Daoy (cell line): ENCODE results near the gene SP110. TPM values are rescaled to one million over a fixed set of nuclear protein-coding genes. Genes with fewer than 3 reads are reported as not detected.
A peak's percentile ranks its signal among the peaks of the same experiment; 100 is the strongest.

Experiments
- DNase-seq: peaks from one replicate; pipeline ENCODE4 v3.0.0-alpha.2; 2015; ENCODE audit warnings: low read depth
- total RNA-seq: library from RNA; depleted of rRNA; stranded (reverse); fragments of >200 nt; shearing (Covaris generic); gene quantifications from 2 replicates; pipeline ENCODE4 v1.2.3, GENCODE V29; 2014

Gene SP110
- total RNA-seq, 1 experiment from 2014 or later: 11.5 TPM

DNA sequence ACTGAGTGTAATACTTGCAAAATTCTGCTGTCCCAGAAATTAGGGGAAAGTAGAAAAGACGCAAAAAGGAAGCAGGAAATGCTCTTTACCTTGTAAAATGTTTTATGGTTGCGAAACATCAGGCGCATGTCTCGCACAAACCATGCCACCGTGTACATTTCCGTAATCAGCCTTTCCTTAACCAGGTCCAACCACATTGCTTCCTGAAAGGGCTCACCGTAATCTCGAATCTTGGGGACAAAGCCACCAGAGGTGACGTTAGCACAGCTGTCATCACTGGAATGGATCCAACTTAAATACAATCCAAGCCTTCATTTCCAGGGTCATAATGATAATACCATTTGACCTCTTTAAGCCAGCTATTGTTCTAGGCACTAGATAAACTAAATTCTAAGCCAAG lies 49.3 kb downstream of the SP110 start:
- no peak for DNase-seq

GRCh38 chr2:230166557-230167170 lies 53.1 kb downstream of the SP110 start:
- no peak for DNase-seq

- no peak for DNase-seq
These were observed 55.6 kb downstream of the SP110 start for GRCh38 chr2:230164139-230164538.

DNA sequence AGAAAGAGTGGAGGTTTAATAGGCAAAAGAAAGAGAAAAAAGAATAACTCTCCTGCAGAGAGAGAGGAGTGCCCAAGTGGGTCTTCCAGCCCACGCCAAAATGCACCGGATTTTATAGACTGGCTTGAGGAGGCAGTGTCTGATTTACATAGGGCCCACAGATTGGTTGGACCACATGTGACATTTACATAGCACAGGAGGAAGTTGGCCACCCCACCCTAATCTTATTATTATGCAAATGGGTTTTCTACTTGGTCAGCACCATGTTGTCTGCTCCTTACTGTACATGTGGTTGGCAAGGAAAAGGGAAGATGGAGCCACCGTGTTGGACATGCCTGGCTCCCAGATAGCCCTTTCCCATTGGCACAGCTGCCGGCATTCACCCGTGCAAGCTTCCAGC lies 56.8 kb downstream of the SP110 start:
- peak; percentile 8 for DNase-seq

DNA sequence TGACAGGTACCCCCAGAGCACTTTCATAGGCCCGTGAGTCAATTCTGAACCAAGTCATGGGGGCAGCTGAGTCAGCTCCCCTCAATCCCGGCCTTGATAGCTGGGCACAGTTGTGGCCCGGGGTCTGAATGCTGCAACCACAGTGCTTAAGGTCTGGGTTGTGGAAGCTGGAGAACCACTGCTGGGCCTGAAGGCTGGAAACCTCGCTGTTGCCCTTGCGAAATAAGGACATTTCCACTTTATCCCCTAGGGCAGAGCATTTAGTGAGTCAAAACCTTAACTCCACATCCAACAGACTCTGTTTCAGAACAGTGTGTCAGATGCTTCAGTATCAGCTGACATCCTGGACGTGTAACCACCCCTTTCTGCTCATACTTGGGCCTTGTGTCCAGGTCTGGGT lies 58.6 kb downstream of the SP110 start:
- DNase-seq: no peak

- peak; percentile 41 for DNase-seq
These were observed 59.6 kb downstream of the SP110 start for GRCh38 chr2:230160112-230160660.

DNA sequence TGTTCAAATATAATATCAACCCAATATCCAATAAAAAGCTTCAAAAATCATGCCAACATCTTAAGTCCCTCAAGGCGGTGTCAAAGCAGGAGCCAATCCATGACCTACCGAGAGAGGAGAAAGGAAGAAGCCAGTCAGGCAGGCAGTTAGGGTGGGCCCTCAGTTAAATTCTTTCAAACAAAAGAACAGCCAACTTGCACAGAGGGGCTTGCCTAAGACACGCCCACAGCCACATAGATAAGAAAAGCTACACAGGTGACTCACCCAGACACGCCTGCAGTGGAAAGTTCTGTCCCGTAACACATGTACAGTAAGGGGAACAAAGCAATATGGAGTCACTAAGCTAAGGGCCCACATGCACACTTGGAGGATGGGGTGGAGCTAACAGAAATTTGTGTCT lies 61.3 kb downstream of the SP110 start:
- DNase-seq: peak; percentile 11

DNA sequence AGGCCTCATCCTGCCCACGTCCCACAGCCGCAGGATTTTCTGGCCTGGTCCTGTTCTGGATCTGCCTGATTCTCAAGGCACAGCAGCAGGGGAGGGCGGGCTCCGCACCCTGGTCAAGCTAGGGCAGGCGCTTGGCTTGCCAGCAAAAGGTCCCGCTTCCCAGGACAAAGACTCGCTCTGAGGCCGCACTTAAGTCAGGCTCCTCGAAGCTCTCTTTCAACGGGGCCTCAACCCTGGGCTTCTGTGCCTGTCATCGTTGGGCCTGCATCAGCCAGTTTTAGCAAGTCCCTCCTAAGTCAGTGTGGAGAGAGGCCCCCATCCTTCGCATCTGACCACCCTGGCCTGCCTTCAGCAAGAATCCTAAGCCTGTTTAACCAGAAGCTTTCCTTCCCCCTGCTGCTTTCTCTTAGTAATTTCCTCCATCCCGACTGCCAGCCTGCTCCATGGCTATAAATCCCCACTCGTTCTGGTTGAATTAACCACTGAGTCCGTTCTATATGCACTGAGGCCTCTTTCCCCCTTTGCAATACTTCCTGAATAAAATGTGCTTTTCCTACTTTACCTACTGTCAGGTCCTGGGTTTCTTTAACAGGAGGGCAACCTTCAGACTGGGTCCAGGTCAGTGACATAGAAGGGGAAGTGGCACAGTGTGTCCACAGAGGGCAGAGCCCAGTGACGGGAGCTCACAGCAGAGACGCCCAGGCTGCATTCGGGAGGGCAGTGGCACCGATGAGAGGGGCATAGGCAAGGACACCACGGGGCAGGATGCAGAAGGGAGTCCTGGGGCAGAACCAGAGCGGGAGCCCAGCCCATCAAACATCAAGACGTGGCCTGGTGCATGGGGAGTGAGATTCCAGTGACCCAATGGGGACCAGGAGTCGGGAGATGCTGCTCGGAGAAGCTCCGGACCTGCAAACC lies 62.7 kb downstream of the SP110 start:
- no peak for DNase-seq

GRCh38 chr2:230155359-230155758 lies 64.4 kb downstream of the SP110 start:
- DNase-seq: peak; percentile 35

GRCh38 chr2:230153390-230153976 lies 66.3 kb downstream of the SP110 start:
- no peak for DNase-seq

DNA sequence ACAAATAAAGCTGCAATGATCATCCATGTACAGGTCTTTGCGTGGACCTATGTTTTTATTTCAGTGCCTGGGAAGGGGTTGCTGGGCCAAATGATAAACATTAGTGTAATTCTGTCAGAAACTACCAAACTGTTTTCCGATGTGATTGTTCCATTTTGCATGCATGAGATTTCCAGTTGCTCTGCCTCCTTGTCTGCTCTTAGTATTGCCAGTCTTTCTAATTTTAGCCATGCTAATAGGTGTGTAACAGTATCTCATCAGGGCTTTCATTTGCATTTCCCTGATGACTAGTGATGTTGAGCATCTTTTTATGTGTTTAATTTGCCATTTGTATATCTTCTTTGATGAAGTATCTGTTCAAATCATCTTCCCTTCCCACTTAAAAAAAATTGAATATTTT lies 67.5 kb downstream of the SP110 start:
- DNase-seq: no peak

DNA sequence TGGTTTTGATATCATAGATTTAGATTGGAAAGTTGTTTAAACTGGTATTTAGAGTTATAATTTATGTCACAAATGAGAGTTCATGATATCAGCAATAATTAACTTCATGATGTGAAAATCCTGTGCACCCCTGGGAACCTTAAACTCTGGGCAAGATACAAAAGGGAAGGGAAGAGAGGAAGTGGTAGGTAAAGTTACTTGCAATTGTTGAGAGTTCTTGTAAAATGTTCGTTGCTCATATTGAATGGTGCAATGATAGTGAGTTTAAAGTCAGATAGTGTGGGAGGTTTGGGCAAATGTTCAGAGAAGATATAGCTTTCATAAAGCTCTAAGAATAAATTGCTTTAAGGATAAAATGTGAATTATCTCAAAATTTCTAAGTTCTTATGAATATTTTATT lies 75.4 kb downstream of the SP110 start:
- no peak for DNase-seq

DNA sequence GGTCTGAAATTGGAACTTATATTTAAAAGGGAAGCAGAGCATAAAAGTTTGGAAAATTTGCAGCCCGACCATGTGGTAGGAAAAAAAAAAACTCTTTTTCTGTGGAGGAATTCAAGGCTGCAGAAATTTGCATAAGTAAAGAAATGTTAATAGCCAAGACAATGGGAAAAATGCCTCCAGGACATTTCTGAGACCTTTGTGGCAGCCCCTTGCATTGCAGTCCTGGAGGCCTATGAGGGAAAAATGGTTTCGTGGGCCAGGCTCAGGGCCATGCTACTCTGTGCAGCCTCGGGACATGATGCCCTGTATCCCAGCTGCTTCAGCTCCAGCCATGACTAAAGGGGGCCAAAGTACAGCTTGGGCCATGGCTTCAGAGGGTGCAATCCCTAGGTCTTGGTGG lies 79.1 kb downstream of the SP110 start:
- no peak for DNase-seq

DNA sequence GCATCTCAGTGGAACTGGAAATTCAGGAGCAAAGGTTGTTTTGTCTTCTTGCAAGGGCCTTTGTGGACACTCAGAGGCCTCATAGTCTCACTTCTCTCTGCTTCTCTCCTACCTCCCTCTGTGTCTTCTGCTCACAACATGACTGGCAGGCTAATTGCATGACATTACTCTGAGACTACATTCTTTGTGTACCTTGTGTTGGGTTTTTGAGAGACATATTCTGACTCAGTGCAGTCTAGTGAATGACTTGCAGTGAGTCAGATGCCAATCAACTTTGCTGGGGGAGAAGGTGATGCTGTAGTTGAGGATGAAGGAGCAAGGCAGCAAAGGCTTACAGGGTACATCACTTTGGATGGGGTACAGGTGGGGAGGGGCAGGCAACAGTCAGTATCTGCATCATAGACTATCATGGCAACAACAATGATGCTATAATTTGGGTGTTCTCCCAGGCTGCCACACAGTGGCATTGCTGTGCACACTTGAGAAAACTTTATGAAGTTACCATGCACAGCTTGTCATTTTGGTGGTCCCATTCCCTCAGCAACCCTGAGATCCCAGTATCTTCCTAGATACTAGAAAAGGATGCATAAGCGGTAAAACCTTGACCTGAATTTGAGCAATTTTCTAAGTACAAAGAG lies 81.8 kb downstream of the SP110 start:
- DNase-seq: peak; percentile 36

- DNase-seq: no peak
These were observed 84.7 kb downstream of the SP110 start for GRCh38 chr2:230135130-230135525.

- peak; percentile 22 for DNase-seq
These were observed 85.2 kb downstream of the SP110 start for GRCh38 chr2:230134496-230135129.

DNA sequence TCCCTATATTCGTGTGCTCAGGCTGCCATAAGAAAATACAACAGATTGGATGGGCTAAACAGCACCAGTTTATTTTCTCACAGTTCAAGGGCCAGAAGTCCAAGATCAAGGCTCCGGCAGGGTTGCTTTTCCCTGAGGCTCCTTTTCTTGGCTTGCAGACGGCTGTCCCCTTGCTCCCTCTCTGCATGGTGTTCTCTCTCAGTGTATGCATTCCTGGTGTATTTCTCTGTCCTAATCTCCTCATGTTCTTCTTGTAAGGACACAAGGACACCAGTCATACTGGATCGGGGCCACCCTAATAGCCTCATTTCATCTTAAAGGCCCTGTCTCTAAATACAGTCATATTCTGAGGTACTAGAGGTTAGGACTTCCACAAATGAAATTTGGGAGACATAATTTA lies 88.4 kb downstream of the SP110 start:
- DNase-seq: no peak

- peak; percentile 73 for DNase-seq
These were observed 89.0 kb downstream of the SP110 start for GRCh38 chr2:230130668-230131364.

GRCh38 chr2:230129343-230129742 lies 90.4 kb downstream of the SP110 start:
- DNase-seq: no peak

GRCh38 chr2:230128623-230129342 lies 91.0 kb downstream of the SP110 start:
- DNase-seq: no peak
